Astrocyte (in vitro differentiated cells and primary cell): ENCODE data around the gene GH2.

Source experiments
- EZH2 ChIP-seq: IDR thresholded peaks from 2 replicates; pipeline ENCODE4 v1.6.1; 2012; ENCODE audit warnings: mild to moderate bottlenecking, low read length, inconsistent platforms; ENCODE audit not compliant: insufficient read depth
- TF ChIP-seq, protein P1 (sequence below): IDR thresholded peaks from 2 replicates; pipeline ENCODE4 v1.5.1; 2011; ENCODE audit warnings: low read depth, mild to moderate bottlenecking, inconsistent platforms, low read length, moderate library complexity; ENCODE audit not compliant: insufficient read depth

DNA sequence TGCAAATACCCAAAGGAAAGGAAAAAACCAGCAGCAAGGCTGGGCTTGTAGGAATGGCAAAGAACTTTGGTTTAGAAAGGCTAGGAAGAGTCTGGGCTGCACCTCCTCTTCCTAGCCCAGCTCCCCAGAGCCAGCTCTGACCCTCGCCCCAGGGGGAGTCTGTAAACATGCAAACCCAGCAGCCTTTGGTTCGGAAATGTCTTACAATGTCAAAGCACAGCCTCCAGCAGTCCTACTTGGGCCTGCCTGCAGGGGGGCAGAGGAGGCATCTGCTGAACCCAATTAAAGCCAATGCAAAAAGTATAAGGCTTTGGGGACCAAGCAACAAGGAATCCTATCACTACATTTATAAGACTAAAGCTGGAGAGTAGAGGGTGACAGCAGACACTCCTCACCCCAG, 49.3 kb downstream of the GH2 start:
- TF ChIP-seq, protein P1, sequence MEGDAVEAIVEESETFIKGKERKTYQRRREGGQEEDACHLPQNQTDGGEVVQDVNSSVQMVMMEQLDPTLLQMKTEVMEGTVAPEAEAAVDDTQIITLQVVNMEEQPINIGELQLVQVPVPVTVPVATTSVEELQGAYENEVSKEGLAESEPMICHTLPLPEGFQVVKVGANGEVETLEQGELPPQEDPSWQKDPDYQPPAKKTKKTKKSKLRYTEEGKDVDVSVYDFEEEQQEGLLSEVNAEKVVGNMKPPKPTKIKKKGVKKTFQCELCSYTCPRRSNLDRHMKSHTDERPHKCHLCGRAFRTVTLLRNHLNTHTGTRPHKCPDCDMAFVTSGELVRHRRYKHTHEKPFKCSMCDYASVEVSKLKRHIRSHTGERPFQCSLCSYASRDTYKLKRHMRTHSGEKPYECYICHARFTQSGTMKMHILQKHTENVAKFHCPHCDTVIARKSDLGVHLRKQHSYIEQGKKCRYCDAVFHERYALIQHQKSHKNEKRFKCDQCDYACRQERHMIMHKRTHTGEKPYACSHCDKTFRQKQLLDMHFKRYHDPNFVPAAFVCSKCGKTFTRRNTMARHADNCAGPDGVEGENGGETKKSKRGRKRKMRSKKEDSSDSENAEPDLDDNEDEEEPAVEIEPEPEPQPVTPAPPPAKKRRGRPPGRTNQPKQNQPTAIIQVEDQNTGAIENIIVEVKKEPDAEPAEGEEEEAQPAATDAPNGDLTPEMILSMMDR = no peak
- TF ChIP-seq EZH2 = no peak
